HCT116 (cell line): ENCODE results near the gene HMCN1. TPM values are rescaled to one million over a fixed set of nuclear protein-coding genes. Genes with fewer than 3 reads are reported as not detected.

Experiments used
- ATAC-seq: fragments of 200-7000 bp; cut with Tn5 transposase; 2 replicates; pipeline ENCODE4 v1.9.1; 2020; ENCODE audit warnings: mild to moderate bottlenecking, moderate library complexity
- BruUV-seq: library from RNA; stranded (reverse); fragments of 400-500 nt; replicated peaks from 2 replicates; lab custom pipeline; 2021; lab: Mats Ljungman, UMichigan
- CTCF ChIA-PET: fragments of 300-600 bp; sonication (Branson Sonifier 250); formaldehyde crosslinking; loops from one replicate; lab custom pipeline; 2021; ENCODE audit warnings: antibody characterized with exemption; lab: Charles Lee
- POLR2A ChIA-PET: fragments of 300-600, 350-600 bp; sonication (Branson Sonifier 250); formaldehyde crosslinking; loops from one replicate; lab custom pipeline; 2021; ENCODE audit warnings: antibody characterized with exemption; lab: Charles Lee
- RAD21 ChIA-PET, 2 experiments: fragments of 300-600 bp; sonication (Branson Sonifier 250); formaldehyde crosslinking; loops; one replicate each; lab custom pipeline; 2023; ENCODE audit warnings: low total read pairs in 2 of 2; ENCODE audit not compliant: uncharacterized antibody in 2 of 2, unreplicated experiment in 2 of 2, low non-redundant PET in 1 of 2; lab: Charles Lee
- DNase-seq: peaks from one replicate; pipeline ENCODE4 v3.0.0-alpha.2; 2010; ENCODE audit warnings: low read depth, low spot score
- H2AFZ ChIP-seq: fragments of 200-600 bp; shearing (Covaris generic), sonication (generic); 2 replicates; pipeline ENCODE4 v1.6.1; 2017; ENCODE audit warnings: low read depth, mixed run types, mixed read lengths, antibody characterized with exemption, low read length; ENCODE audit not compliant: poor library complexity, severe bottlenecking
- H3K27ac ChIP-seq: 2 replicates; pipeline ENCODE4 v1.5.1; 2012; ENCODE audit warnings: low read depth, low read length
- H3K27me3 ChIP-seq: fragments of 200-600 bp; sonication (generic); 2 replicates; pipeline ENCODE4 v1.6.1; 2016; ENCODE audit warnings: mixed run types, low read length, mixed read lengths; ENCODE audit not compliant: insufficient read depth
- H3K36me3 ChIP-seq, 2 experiments: fragments of 200-500 bp in 1 of 2; fragments of 200-600 bp in 1 of 2; sonication (Bioruptor generic) in 1 of 2; sonication (generic) in 1 of 2; 2 replicates each; pipeline versions ENCODE4 v1.5.1 to v1.6.1; 2014 to 2016; ENCODE audit warnings: low read length in 2 of 2, inconsistent platforms in 1 of 2, mixed read lengths in 1 of 2, mixed run types in 1 of 2; ENCODE audit not compliant: insufficient read depth in 2 of 2, control insufficient read depth in 1 of 2
- H3K4me1 ChIP-seq, 2 experiments: fragments of 200-600 bp in 1 of 2; sonication (generic) in 1 of 2; 2 replicates each; pipeline versions ENCODE4 v1.5.1 to v1.6.1; 2012 to 2017; ENCODE audit warnings: low read length in 2 of 2, inconsistent platforms in 1 of 2, mild to moderate bottlenecking in 1 of 2, mixed read lengths in 1 of 2, mixed run types in 1 of 2, moderate library complexity in 1 of 2; ENCODE audit not compliant: insufficient read depth in 2 of 2, control insufficient read depth in 1 of 2
- H3K4me2 ChIP-seq: fragments of 200-600 bp; sonication (generic); 2 replicates; pipeline ENCODE4 v1.6.1; 2017; ENCODE audit warnings: mixed run types, low read length, mixed read lengths
- H3K4me3 ChIP-seq, 2 experiments: fragments of 200-600 bp in 1 of 2; sonication (generic) in 1 of 2; replicated peaks in 1 of 2; 2 replicates each; pipeline ENCODE4 v1.5.1; 2011 to 2016; ENCODE audit warnings: low read length in 2 of 2, control low read depth in 1 of 2, low read depth in 1 of 2, mild to moderate bottlenecking in 1 of 2, mixed read lengths in 1 of 2, mixed run types in 1 of 2
- H3K79me2 ChIP-seq: fragments of 200-600 bp; sonication (generic); 2 replicates; pipeline ENCODE4 v1.6.1; 2017; ENCODE audit warnings: mild to moderate bottlenecking, mixed run types, low read length, moderate library complexity, mixed read lengths; ENCODE audit not compliant: insufficient read depth
- H3K9ac ChIP-seq: fragments of 200-600 bp; sonication (generic); 2 replicates; pipeline ENCODE4 v1.6.1; 2016; ENCODE audit warnings: low read length, mixed read lengths
- H3K9me2 ChIP-seq: fragments of 200-600 bp; sonication (generic), shearing (Covaris generic); 2 replicates; pipeline ENCODE4 v1.6.1; 2017; ENCODE audit warnings: mixed run types, mild to moderate bottlenecking, moderate library complexity; ENCODE audit not compliant: insufficient read depth
- H3K9me3 ChIP-seq, 2 experiments: fragments of 200-500 bp in 1 of 2; fragments of 200-600 bp in 1 of 2; sonication (Bioruptor generic) in 1 of 2; sonication (generic) in 1 of 2; 2 replicates each; pipeline ENCODE4 v1.6.1; 2014 to 2017; ENCODE audit warnings: low read length in 2 of 2, mixed read lengths in 2 of 2, inconsistent platforms in 1 of 2, low read depth in 1 of 2, mild to moderate bottlenecking in 1 of 2, mixed run types in 1 of 2, moderate library complexity in 1 of 2; ENCODE audit not compliant: control insufficient read depth in 1 of 2, insufficient read depth in 1 of 2
- H4K20me1 ChIP-seq: fragments of 200-600 bp; sonication (generic), shearing (Covaris generic); 2 replicates; pipeline ENCODE4 v1.6.1; 2017; ENCODE audit warnings: mixed run types, mild to moderate bottlenecking, moderate library complexity; ENCODE audit not compliant: insufficient read depth
- CBX3 ChIP-seq: IDR thresholded peaks from 2 replicates; pipeline ENCODE4 v1.6.1; 2012; ENCODE audit warnings: low read depth
- EGR1 ChIP-seq: IDR thresholded peaks from 2 replicates; pipeline ENCODE4 v1.6.1; 2012; ENCODE audit warnings: low read depth
- MAX ChIP-seq: IDR thresholded peaks from 2 replicates; pipeline ENCODE4 v1.6.1; 2012
- POLR2A ChIP-seq: IDR thresholded peaks from 2 replicates; pipeline ENCODE4 v1.7.0; 2011; ENCODE audit warnings: borderline replicate concordance; ENCODE audit not compliant: insufficient read depth, insufficient read length; ENCODE audit errors: extremely low read depth
- POLR2AphosphoS5 ChIP-seq: IDR thresholded peaks from 2 replicates; pipeline ENCODE4 v1.6.1; 2011; ENCODE audit warnings: mild to moderate bottlenecking, low read depth, low read length, moderate library complexity
- RAD21 ChIP-seq: IDR thresholded peaks from 2 replicates; pipeline ENCODE4 v1.6.1; 2012; ENCODE audit warnings: low read depth, mild to moderate bottlenecking
- REST ChIP-seq: IDR thresholded peaks from 2 replicates; pipeline ENCODE4 v1.6.1; 2012; ENCODE audit warnings: low read depth
- YY1 ChIP-seq: IDR thresholded peaks from 2 replicates; pipeline ENCODE4 v1.6.1; 2011; ENCODE audit warnings: low read length, low read depth, moderate library complexity, mild to moderate bottlenecking; ENCODE audit not compliant: insufficient replicate concordance; ENCODE audit errors: extremely low read depth
- intact Hi-C: fragments of 100-400 bp; cut with micrococcal nuclease; formaldehyde crosslinking; loops from 2 replicates; pipeline ENCODE4 v1.10.0; 2022
- total RNA-seq: library from RNA; stranded (reverse); gene quantifications from one replicate; pipeline ENCODE4 v1.2.1, GENCODE V29; 2021; ENCODE audit not compliant: unreplicated experiment

HMCN1 gene
- total RNA-seq, 1 experiment from 2014 or later: 0.59 TPM

GRCh38 chr1:186016856-186017255 lies 282.7 kb downstream of the HMCN1 start:
- ATAC-seq: no peak
- no peak overlapping the region for H3K9ac ChIP-seq
- H3K36me3 ChIP-seq: no peaks in the 10 kb centered on the region
- RAD21 ChIA-PET: no interaction called here
- H4K20me1 ChIP-seq: no peaks in the 10 kb centered on the region
- no peaks in the 10 kb centered on the region for H3K9me2 ChIP-seq
- BruUV-seq: no TSS peak
- no peak overlapping the region for H2AFZ ChIP-seq
- H3K27me3 ChIP-seq: no peaks in the 10 kb centered on the region
- intact Hi-C loops: no loop called here
- H3K4me2 ChIP-seq: no peak overlapping the region
- no peaks in the 10 kb centered on the region for H3K4me1 ChIP-seq
- no peaks in the 10 kb centered on the region for H3K9me3 ChIP-seq
- CTCF ChIA-PET: no interaction called here
- no peak overlapping the region for H3K4me3 ChIP-seq
- POLR2A ChIA-PET: no interaction called here
- DNase-seq: no peak
- no peak overlapping the region for H3K27ac ChIP-seq
- TF ChIP-seq EGR1 (no peak), CBX3 (no peak), POLR2AphosphoS5 (no peak), MAX (no peak), POLR2A (no peak), YY1 (no peak), RAD21 (no peak), REST (no peak)
- no peaks in the 10 kb centered on the region for H3K79me2 ChIP-seq
